GM15510 (cell line): ENCODE measurements around the gene PRDM11.

Experiments used
- POLR2A ChIP-seq: IDR thresholded peaks from 3 replicates; pipeline ENCODE4 v1.6.1; 2011; ENCODE audit warnings: borderline replicate concordance; ENCODE audit not compliant: insufficient read length; ENCODE audit errors: extremely low read depth

PRDM11 gene

GRCh38 chr11:45158891-45159605 is 12.6 kb downstream of the PRDM11 start:
- no peak for TF ChIP-seq POLR2A

- no peak for TF ChIP-seq POLR2A
Observed at GRCh38 chr11:45159781-45160365, 13.4 kb downstream of the PRDM11 start.

GRCh38 chr11:45161252-45162063 is 15.0 kb downstream of the PRDM11 start:
- no peak for TF ChIP-seq POLR2A

- no peak for TF ChIP-seq POLR2A
Observed at GRCh38 chr11:45162064-45162375, 15.6 kb downstream of the PRDM11 start.

- TF ChIP-seq POLR2A: no peak
Observed at GRCh38 chr11:45162916-45163879, 16.8 kb downstream of the PRDM11 start.

- no peak for TF ChIP-seq POLR2A
Observed at GRCh38 chr11:45163956-45164575, 17.6 kb downstream of the PRDM11 start.

- no peak for TF ChIP-seq POLR2A
Observed at GRCh38 chr11:45165386-45165785, 18.9 kb downstream of the PRDM11 start.

- no peak for TF ChIP-seq POLR2A
Observed at GRCh38 chr11:45165806-45166603, 19.6 kb downstream of the PRDM11 start.

- no peak for TF ChIP-seq POLR2A
Observed at GRCh38 chr11:45166604-45166897, 20.1 kb downstream of the PRDM11 start.

- TF ChIP-seq POLR2A: no peak
Observed at GRCh38 chr11:45167283-45167682, 20.8 kb downstream of the PRDM11 start.

- TF ChIP-seq POLR2A: no peak
Observed at GRCh38 chr11:45168366-45169130, 22.1 kb downstream of the PRDM11 start.

- TF ChIP-seq POLR2A: no peak
Observed at GRCh38 chr11:45169310-45170072, 23.1 kb downstream of the PRDM11 start.
